Adrenal gland (tissue), 5 donors: ENCODE data around the gene FARP1.

ENCODE experiments used
- CTCF ChIP-seq, 6 experiments: fragments of 450-650 bp in 4 of 6; fragments of 200-600 bp in 2 of 6; sonication (generic) in 1 of 6; IDR thresholded peaks; 1 replicate in 5 of 6; 2 replicates in 1 of 6; pipeline versions ENCODE4 v1.5.1 to v1.8.0; 2016 to 2021; ENCODE audit warnings: antibody characterized with exemption in 6 of 6, mild to moderate bottlenecking in 2 of 6, moderate library complexity in 1 of 6
- POLR2A ChIP-seq, 2 donors: fragments of 450-650 bp; IDR thresholded peaks; one replicate each; pipeline ENCODE4 v1.6.1; 2017; ENCODE audit warnings: antibody characterized with exemption in 2 of 2, mild to moderate bottlenecking in 2 of 2, moderate library complexity in 1 of 2
- donor health status: DM: no; HTN: no; CAD: no.

DNA sequence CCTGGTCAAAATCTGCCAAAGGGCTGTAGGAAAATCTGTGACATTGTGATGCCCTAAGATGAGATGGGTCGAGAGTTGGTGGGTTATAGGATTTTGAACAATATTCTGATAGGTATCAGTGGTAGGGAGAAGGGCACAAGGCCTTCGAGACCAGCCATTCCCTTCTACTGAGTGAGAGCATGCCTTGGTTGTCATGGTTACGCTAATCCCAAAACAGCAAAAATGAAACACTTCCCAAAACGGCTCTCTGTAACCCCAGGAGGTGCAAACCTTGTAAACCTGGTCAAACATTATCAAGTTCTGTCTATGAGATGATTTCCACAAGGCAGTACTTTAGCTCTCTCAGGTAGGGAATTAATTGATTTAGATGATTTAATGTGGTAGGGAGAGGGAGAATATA lies 192.8 kb downstream of the FARP1 start:
- TF ChIP-seq CTCF (IDR thresholded peaks at IDR 0.05) (no peak), POLR2A (IDR thresholded peaks at IDR 0.05) (no peak)
